H9 (cell line): ENCODE measurements around the gene TMEM121. TPM values are rescaled to one million over a fixed set of nuclear protein-coding genes. Genes with fewer than 3 reads are reported as not detected.

Source experiments
- DNase-seq: peaks from one replicate; pipeline ENCODE4 v3.0.0-alpha.2; 2017
- H2AFZ ChIP-seq: one replicate; pipeline ENCODE4 v1.6.1; 2013; ENCODE audit warnings: mild to moderate bottlenecking, low read length, control low read depth, moderate library complexity
- H2AK5ac ChIP-seq: 2 replicates; pipeline ENCODE4 v1.6.1; 2013; ENCODE audit warnings: low read length, control low read depth, mixed read lengths; ENCODE audit not compliant: insufficient read length
- H2BK120ac ChIP-seq: one replicate; pipeline ENCODE4 v1.6.1; 2013; ENCODE audit warnings: low read depth, mild to moderate bottlenecking, low read length, control low read depth, inconsistent platforms; ENCODE audit not compliant: poor library complexity, severe bottlenecking
- H2BK12ac ChIP-seq: 2 replicates; pipeline ENCODE4 v1.6.1; 2013; ENCODE audit warnings: low read length, control low read depth, mixed read lengths, low read depth; ENCODE audit not compliant: insufficient read length
- H2BK15ac ChIP-seq: 2 replicates; pipeline ENCODE4 v1.6.1; 2013; ENCODE audit warnings: low read depth, low read length, control low read depth
- H2BK20ac ChIP-seq: one replicate; pipeline ENCODE4 v1.6.1; 2013; ENCODE audit warnings: low read depth, mild to moderate bottlenecking, low read length, control low read depth, inconsistent platforms; ENCODE audit not compliant: poor library complexity, severe bottlenecking
- H2BK5ac ChIP-seq: 2 replicates; pipeline ENCODE4 v1.6.1; 2013; ENCODE audit warnings: low read length, control low read depth, mixed read lengths; ENCODE audit not compliant: insufficient read length
- H3K14ac ChIP-seq: 2 replicates; pipeline ENCODE4 v1.6.1; 2013; ENCODE audit warnings: low read length, control low read depth; ENCODE audit not compliant: insufficient read depth
- H3K18ac ChIP-seq: 2 replicates; pipeline ENCODE4 v1.6.1; 2013; ENCODE audit warnings: low read depth, mild to moderate bottlenecking, mixed read lengths, low read length, control low read depth; ENCODE audit not compliant: insufficient read length
- H3K23ac ChIP-seq: 2 replicates; pipeline ENCODE4 v1.6.1; 2013; ENCODE audit warnings: low read length, control low read depth, mixed read lengths, low read depth; ENCODE audit not compliant: insufficient read length
- H3K23me2 ChIP-seq: 2 replicates; pipeline ENCODE4 v1.6.1; 2013; ENCODE audit warnings: low read depth, mild to moderate bottlenecking, mixed read lengths, low read length, control low read depth; ENCODE audit not compliant: insufficient read length, poor library complexity, severe bottlenecking
- H3K27ac ChIP-seq: 2 replicates; pipeline ENCODE4 v1.5.1; 2013; ENCODE audit warnings: low read length, control low read depth, mixed read lengths, low read depth; ENCODE audit not compliant: insufficient read length
- H3K27me3 ChIP-seq: 2 replicates; pipeline ENCODE4 v1.6.1; 2013; ENCODE audit warnings: low read length, control low read depth, inconsistent platforms; ENCODE audit not compliant: insufficient read depth
- H3K4ac ChIP-seq: 2 replicates; pipeline ENCODE4 v1.6.1; 2013; ENCODE audit warnings: low read depth, mild to moderate bottlenecking, control low read depth, inconsistent platforms, low read length, moderate library complexity
- H3K4me1 ChIP-seq: 2 replicates; pipeline ENCODE4 v1.6.1; 2013; ENCODE audit warnings: low read length, control low read depth, inconsistent platforms; ENCODE audit not compliant: insufficient read depth
- H3K4me2 ChIP-seq: 2 replicates; pipeline ENCODE4 v1.6.1; 2013; ENCODE audit warnings: low read length, control low read depth, mixed read lengths; ENCODE audit not compliant: insufficient read length, insufficient read depth
- H3K56ac ChIP-seq: 2 replicates; pipeline ENCODE4 v1.6.1; 2013; ENCODE audit warnings: low read depth, mild to moderate bottlenecking, mixed read lengths, low read length, control low read depth; ENCODE audit not compliant: insufficient read length
- H3K79me1 ChIP-seq: 2 replicates; pipeline ENCODE4 v1.6.1; 2013; ENCODE audit warnings: low read depth, mild to moderate bottlenecking, moderate library complexity, low read length, control low read depth, inconsistent platforms; ENCODE audit not compliant: insufficient read depth, poor library complexity, severe bottlenecking
- H3K79me2 ChIP-seq: 2 replicates; pipeline ENCODE4 v1.6.1; 2013; ENCODE audit warnings: low read length, control low read depth, inconsistent platforms; ENCODE audit not compliant: insufficient read depth
- H3K9ac ChIP-seq: 2 replicates; pipeline ENCODE4 v1.6.1; 2013; ENCODE audit warnings: low read length, control low read depth, mixed read lengths; ENCODE audit not compliant: insufficient read length; ENCODE audit errors: extremely low read depth
- H3K9me3 ChIP-seq: one replicate; pipeline ENCODE4 v1.6.1; 2013; ENCODE audit warnings: low read depth, low read length, inconsistent platforms; ENCODE audit not compliant: control insufficient read depth
- H3T11ph ChIP-seq: one replicate; pipeline ENCODE4 v1.6.1; 2013; ENCODE audit warnings: mild to moderate bottlenecking, low read length, control low read depth, inconsistent platforms
- H4K20me1 ChIP-seq: one replicate; pipeline ENCODE4 v1.6.1; 2013; ENCODE audit not compliant: control insufficient read depth, insufficient read length, insufficient read depth
- H4K5ac ChIP-seq: 2 replicates; pipeline ENCODE4 v1.6.1; 2013; ENCODE audit warnings: low read depth, mild to moderate bottlenecking, mixed read lengths, low read length, control low read depth; ENCODE audit not compliant: insufficient read length
- H4K8ac ChIP-seq: replicated peaks from 2 replicates; pipeline ENCODE4 v1.6.1; 2013; ENCODE audit warnings: low read length, control low read depth, mixed read lengths, low read depth; ENCODE audit not compliant: insufficient read length
- H4K91ac ChIP-seq: 2 replicates; pipeline ENCODE4 v1.6.1; 2013; ENCODE audit warnings: low read depth, mild to moderate bottlenecking, moderate library complexity, mixed read lengths, low read length, control low read depth; ENCODE audit not compliant: insufficient read length
- H3K27ac Mint-ChIP-seq, 3 experiments: 2 replicates in 2 of 3; 3 replicates in 1 of 3; pipeline ENCODE4 v1.8.0; 2020 to 2021; ENCODE audit warnings: mixed read lengths in 3 of 3, mild to moderate bottlenecking in 1 of 3, moderate library complexity in 1 of 3
- H3K27me3 Mint-ChIP-seq: 2 replicates; pipeline ENCODE4 v1.8.0; 2021; ENCODE audit warnings: low read depth, mild to moderate bottlenecking, moderate library complexity, mixed read lengths
- H3K36me3 Mint-ChIP-seq, 3 experiments: 2 replicates in 2 of 3; 3 replicates in 1 of 3; pipeline ENCODE4 v1.8.0; 2020 to 2021; ENCODE audit warnings: low read depth in 3 of 3, mixed read lengths in 3 of 3; ENCODE audit not compliant: insufficient read depth in 1 of 3
- H3K4me1 Mint-ChIP-seq, 2 experiments: 2 replicates each; pipeline ENCODE4 v1.8.0; 2020; ENCODE audit warnings: mixed read lengths in 2 of 2
- H3K4me3 Mint-ChIP-seq, 2 experiments: 2 replicates in 1 of 2; 3 replicates in 1 of 2; pipeline ENCODE4 v1.8.0; 2020 to 2021; ENCODE audit warnings: mild to moderate bottlenecking in 2 of 2, mixed read lengths in 2 of 2, moderate library complexity in 1 of 2
- H3K9me3 Mint-ChIP-seq, 2 experiments: 2 replicates in 1 of 2; 3 replicates in 1 of 2; pipeline ENCODE4 v1.8.0; 2020; ENCODE audit warnings: mild to moderate bottlenecking in 2 of 2, mixed read lengths in 2 of 2, moderate library complexity in 1 of 2
- WGBS: extraction: QIAGEN DNeasy Blood & Tissue Kit; methylation state at CpG from one replicate; pipeline ENCODE4 v1.1.7; 2013; ENCODE audit warnings: missing lambda C conversion rate, low lambda C conversion rate, mixed read lengths; ENCODE audit not compliant: insufficient read length; ENCODE audit errors: extremely low coverage; 5-methylcytosine and 5-hydroxymethylcytosine counted together
- total RNA-seq: library from RNA; stranded (reverse); gene quantifications from 2 replicates; pipeline ENCODE4 v1.2.1, GENCODE V29; 2021
- TF ChIP-seq, protein P1 (sequence below): fragments of 200-600 bp; sonication (generic); conservative IDR thresholded peaks from 3 replicates; pipeline ENCODE4 v1.8.0; 2021; ENCODE audit warnings: antibody characterized with exemption, mild to moderate bottlenecking

Gene TMEM121
- total RNA-seq, 1 experiment from 2014 or later: 2.6 TPM

DNA sequence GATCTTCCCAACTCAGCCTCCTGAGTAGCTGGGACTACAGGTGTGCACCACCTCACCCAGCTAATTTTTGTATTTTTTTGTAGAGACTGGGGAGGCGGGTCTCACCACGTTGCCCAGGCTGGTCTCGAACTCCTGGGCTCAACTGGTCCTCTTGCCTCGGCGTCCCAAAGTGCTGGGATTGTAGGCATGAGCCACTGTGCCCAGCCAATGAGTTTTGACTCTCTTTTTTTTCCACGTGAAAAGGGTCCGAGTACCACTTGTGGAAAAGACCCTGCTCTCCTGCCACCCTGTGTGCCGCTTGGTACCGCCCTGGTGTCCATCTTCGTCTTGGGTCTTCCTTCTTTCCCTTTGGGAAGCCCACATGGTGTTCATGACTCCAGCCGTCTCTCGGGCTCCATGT, 17.8 kb upstream of the TMEM121 start:
- Histone ChIP-seq H2BK5ac (no peak overlapping the region), H3K79me1 (no peaks in the 10 kb centered on the region), H3K14ac (no peak overlapping the region), H2BK12ac (no peak overlapping the region), H3K23ac (no peak overlapping the region), H3K9ac (no peak overlapping the region), H2BK20ac (no peak overlapping the region), H3K27me3 (no peaks in the 10 kb centered on the region; the same call in 1 of the 2 replicates), H4K5ac (no peak overlapping the region), H3K27ac (no peak overlapping the region), H3K79me2 (no peaks in the 10 kb centered on the region), H2AK5ac (no peak overlapping the region), H3K4me2 (no peak overlapping the region), H2BK15ac (no peak overlapping the region), H2BK120ac (no peak overlapping the region), H3K18ac (no peak overlapping the region), H4K20me1 (no peaks in the 10 kb centered on the region), H3K9me3 (no peaks in the 10 kb centered on the region), H2AFZ (no peak overlapping the region), H3K23me2 (no peaks in the 10 kb centered on the region), H3K4me1 (no peaks in the 10 kb centered on the region), H3K56ac (no peak overlapping the region), H3T11ph (no peak overlapping the region), H4K91ac (no peak overlapping the region), H3K4ac (no peak overlapping the region), H4K8ac (no peak overlapping the region)
- H3K4me1 Mint-ChIP-seq: no peaks in the 10 kb centered on the region
- H3K9me3 Mint-ChIP-seq: peaks cover 0 to 21% of the 10 kb centered on the region in 2 experiments; a peak in 3 of 5 replicates
- TF ChIP-seq, protein P1, sequence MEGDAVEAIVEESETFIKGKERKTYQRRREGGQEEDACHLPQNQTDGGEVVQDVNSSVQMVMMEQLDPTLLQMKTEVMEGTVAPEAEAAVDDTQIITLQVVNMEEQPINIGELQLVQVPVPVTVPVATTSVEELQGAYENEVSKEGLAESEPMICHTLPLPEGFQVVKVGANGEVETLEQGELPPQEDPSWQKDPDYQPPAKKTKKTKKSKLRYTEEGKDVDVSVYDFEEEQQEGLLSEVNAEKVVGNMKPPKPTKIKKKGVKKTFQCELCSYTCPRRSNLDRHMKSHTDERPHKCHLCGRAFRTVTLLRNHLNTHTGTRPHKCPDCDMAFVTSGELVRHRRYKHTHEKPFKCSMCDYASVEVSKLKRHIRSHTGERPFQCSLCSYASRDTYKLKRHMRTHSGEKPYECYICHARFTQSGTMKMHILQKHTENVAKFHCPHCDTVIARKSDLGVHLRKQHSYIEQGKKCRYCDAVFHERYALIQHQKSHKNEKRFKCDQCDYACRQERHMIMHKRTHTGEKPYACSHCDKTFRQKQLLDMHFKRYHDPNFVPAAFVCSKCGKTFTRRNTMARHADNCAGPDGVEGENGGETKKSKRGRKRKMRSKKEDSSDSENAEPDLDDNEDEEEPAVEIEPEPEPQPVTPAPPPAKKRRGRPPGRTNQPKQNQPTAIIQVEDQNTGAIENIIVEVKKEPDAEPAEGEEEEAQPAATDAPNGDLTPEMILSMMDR: no peak
- no CpG with 5 or more reads among the region's 12 CpGs for WGBS
- no peak overlapping the region; a peak in 1 of 7 replicates for H3K27ac Mint-ChIP-seq
- peaks cover 50% of the 10 kb centered on the region for H3K27me3 Mint-ChIP-seq
- no peak for DNase-seq
- H3K36me3 Mint-ChIP-seq: no peaks in the 10 kb centered on the region; a peak in 1 of 7 replicates
- H3K4me3 Mint-ChIP-seq: no peak overlapping the region
